Activated CD8-positive, alpha-beta T cell treated with anti-CD3 and anti-CD28 coated beads, Interleukin-2, amount 10 ng/mL, durations not matched to agents 7 days and 5 days (primary cell): ENCODE measurements around the gene DUSP7. TPM values are rescaled to one million over a fixed set of nuclear protein-coding genes. Genes with fewer than 3 reads are reported as not detected.
A peak's percentile ranks its signal among the peaks of the same experiment; 100 is the strongest.

Experiments
- ATAC-seq: fragments of 150-1000 bp; cut with Tn5 transposase; one replicate; pipeline ENCODE4 v1.10.0; 2021; ENCODE audit warnings: moderate library complexity
- CTCF ChIA-PET: fragments of 350-600 bp; sonication (Branson Sonifier 250); formaldehyde crosslinking; loops from one replicate; lab custom pipeline; 2021; ENCODE audit warnings: antibody characterized with exemption; lab: Charles Lee
- POLR2A ChIA-PET: fragments of 350-600 bp; sonication (Branson Sonifier 250); formaldehyde crosslinking; loops from one replicate; lab custom pipeline; 2021; ENCODE audit warnings: antibody characterized with exemption; lab: Charles Lee
- DNase-seq: peaks from one replicate; pipeline ENCODE4 v3.0.0-alpha.2; 2020
- H3K27ac Mint-ChIP-seq: one replicate; pipeline ENCODE4 v1.8.0; 2021; ENCODE audit warnings: mild to moderate bottlenecking, mixed read lengths
- H3K27me3 Mint-ChIP-seq: one replicate; pipeline ENCODE4 v1.8.0; 2021; ENCODE audit warnings: low read depth, mixed read lengths
- H3K36me3 Mint-ChIP-seq: one replicate; pipeline ENCODE4 v1.8.0; 2021; ENCODE audit warnings: low read depth, mixed read lengths
- H3K4me1 Mint-ChIP-seq: one replicate; pipeline ENCODE4 v1.8.0; 2021; ENCODE audit warnings: low read depth, mixed read lengths
- H3K4me3 Mint-ChIP-seq: one replicate; pipeline ENCODE4 v1.8.0; 2021; ENCODE audit warnings: mild to moderate bottlenecking, mixed read lengths
- H3K9me3 Mint-ChIP-seq: one replicate; pipeline ENCODE4 v1.8.0; 2022; ENCODE audit warnings: mixed read lengths; ENCODE audit not compliant: insufficient read depth
- total RNA-seq, 2 experiments: library from RNA; stranded (reverse); gene quantifications; one replicate each; pipeline ENCODE4 v1.2.3, GENCODE V29; 2021

Gene DUSP7
- total RNA-seq = 10 to 100 TPM; 37.4 to 39.1 TPM

GRCh38 chr3:52056521-52056967 is at the start of gene DUSP7:
DUSP7 (minus strand) TSS chr3:52056571; CDS start chr3:52056366, 205 bp downstream.
- Mint-ChIP-seq H3K27ac (peak within 1 kb of the TSS; percentile 95), H3K4me3 (peak within 1 kb of the TSS; percentile 86), H3K27me3 (no peaks in the 10 kb centered on the region), H3K9me3 (no peaks in the 10 kb centered on the region), H3K36me3 (peaks cover 29% of the 10 kb centered on the region), H3K4me1 (peaks cover 40% of the 10 kb centered on the region)
- CTCF ChIA-PET = interaction anchor here (0.8 to 2.8 kb wide), 22 partner anchors 8 to 161 kb away, joined by 3 to 36 read pairs (median 4); partner anchors contain the start of genes ABHD14B, ACY1, POC1A and RPL29
- peak; percentile 75 for DNase-seq
- ATAC-seq = peak; percentile 31
- POLR2A ChIA-PET = interaction anchor here (0.7 to 1.7 kb wide), 7 partner anchors 9 to 98 kb away, joined by 3 to 11 read pairs (median 4); partner anchors contain the start of genes ABHD14B, ACY1, POC1A and RPL29

- Mint-ChIP-seq H3K36me3 (peaks cover 52% of the 10 kb centered on the region), H3K4me3 (no peak overlapping the region), H3K9me3 (peaks cover 12% of the 10 kb centered on the region), H3K27me3 (no peaks in the 10 kb centered on the region), H3K4me1 (peaks cover 6% of the 10 kb centered on the region), H3K27ac (no peak overlapping the region)
- ChIA-PET CTCF (interaction anchor here (0.6 kb wide), 1 partner anchor 72 kb away, joined by 3 read pairs; no protein-coding TSS in a partner anchor), POLR2A (no interaction called here)
- no peak for DNase-seq
- ATAC-seq = no peak
Observed at GRCh38 chr3:52104684-52105640, 48.6 kb upstream of the DUSP7 start.

- Mint-ChIP-seq H3K36me3 (peaks cover 50% of the 10 kb centered on the region), H3K9me3 (peaks cover 12% of the 10 kb centered on the region), H3K27ac (no peak overlapping the region), H3K4me1 (peaks cover 5% of the 10 kb centered on the region), H3K4me3 (no peak overlapping the region), H3K27me3 (no peaks in the 10 kb centered on the region)
- ATAC-seq (no peak), DNase-seq (no peak)
- POLR2A ChIA-PET = no interaction called here
- CTCF ChIA-PET = no interaction called here
Observed at GRCh38 chr3:52102934-52103333, 46.6 kb upstream of the DUSP7 start.

GRCh38 chr3:52099001-52099401 is 42.6 kb upstream of the DUSP7 start:
- H3K27ac Mint-ChIP-seq = no peak overlapping the region
- DNase-seq = no peak

GRCh38 chr3:52097851-52098507 is 41.6 kb upstream of the DUSP7 start:
- H3K4me3 Mint-ChIP-seq = no peak overlapping the region
- peaks cover 39% of the 10 kb centered on the region for H3K36me3 Mint-ChIP-seq
- H3K9me3 Mint-ChIP-seq = peaks cover 12% of the 10 kb centered on the region
- ATAC-seq (no peak), DNase-seq (no peak)
- CTCF ChIA-PET = no interaction called here
- POLR2A ChIA-PET = interaction anchor here (1.0 kb wide), 1 partner anchor 38 kb away, joined by 3 read pairs; no protein-coding TSS in a partner anchor
- H3K4me1 Mint-ChIP-seq = peaks cover 5% of the 10 kb centered on the region
- no peaks in the 10 kb centered on the region for H3K27me3 Mint-ChIP-seq
- no peak overlapping the region for H3K27ac Mint-ChIP-seq

More at GRCh38 chr3:52099001-52099401, 42.6 kb upstream of the DUSP7 start:
- Mint-ChIP-seq H3K4me1 (peaks cover 5% of the 10 kb centered on the region), H3K4me3 (no peak overlapping the region), H3K36me3 (peaks cover 39% of the 10 kb centered on the region), H3K27me3 (no peaks in the 10 kb centered on the region), H3K9me3 (peaks cover 12% of the 10 kb centered on the region)
- POLR2A ChIA-PET = no interaction called here
- ATAC-seq = no peak
- CTCF ChIA-PET = no interaction called here

- POLR2A ChIA-PET = no interaction called here
- no peaks in the 10 kb centered on the region for H3K27me3 Mint-ChIP-seq
Observed at GRCh38 chr3:52095990-52096775, 39.8 kb upstream of the DUSP7 start.

GRCh38 chr3:52094571-52095485 is 38.5 kb upstream of the DUSP7 start:
- H3K4me1 Mint-ChIP-seq = peaks cover under 1% of the 10 kb centered on the region
- ChIA-PET CTCF (interaction anchor here (1.8 kb wide), 1 partner anchor 38 kb away, joined by 6 read pairs; no protein-coding TSS in a partner anchor), POLR2A (no interaction called here)
- peaks cover 10% of the 10 kb centered on the region for H3K36me3 Mint-ChIP-seq
- H3K9me3 Mint-ChIP-seq = no peaks in the 10 kb centered on the region
- no peak overlapping the region for H3K27ac Mint-ChIP-seq
- DNase-seq (no peak), ATAC-seq (no peak)
- H3K27me3 Mint-ChIP-seq = no peaks in the 10 kb centered on the region
- H3K4me3 Mint-ChIP-seq = no peak overlapping the region

More at GRCh38 chr3:52095990-52096775, 39.8 kb upstream of the DUSP7 start:
- CTCF ChIA-PET = no interaction called here
- H3K4me3 Mint-ChIP-seq = no peak overlapping the region
- DNase-seq (no peak), ATAC-seq (no peak)
- peaks cover 5% of the 10 kb centered on the region for H3K4me1 Mint-ChIP-seq
- peaks cover 23% of the 10 kb centered on the region for H3K36me3 Mint-ChIP-seq
- H3K27ac Mint-ChIP-seq = peak overlapping the region; percentile 36
- peaks cover under 1% of the 10 kb centered on the region for H3K9me3 Mint-ChIP-seq

GRCh38 chr3:52093756-52094545 is 37.6 kb upstream of the DUSP7 start:
- no peaks in the 10 kb centered on the region for H3K27me3 Mint-ChIP-seq
- H3K9me3 Mint-ChIP-seq = no peaks in the 10 kb centered on the region
- ChIA-PET POLR2A (no interaction called here), CTCF (interaction anchor here (1.8 kb wide), 1 partner anchor 37 kb away, joined by 6 read pairs; no protein-coding TSS in a partner anchor)
- ATAC-seq (no peak), DNase-seq (no peak)
- H3K36me3 Mint-ChIP-seq = peaks cover 8% of the 10 kb centered on the region
- peaks cover 2% of the 10 kb centered on the region for H3K4me1 Mint-ChIP-seq
- H3K4me3 Mint-ChIP-seq = no peak overlapping the region
- no peak overlapping the region for H3K27ac Mint-ChIP-seq

- H3K27me3 Mint-ChIP-seq = no peaks in the 10 kb centered on the region
- H3K27ac Mint-ChIP-seq = no peak overlapping the region
Observed at GRCh38 chr3:52092891-52093290, 36.5 kb upstream of the DUSP7 start.

GRCh38 chr3:52092271-52092660 is 35.9 kb upstream of the DUSP7 start:
- Mint-ChIP-seq H3K27ac (no peak overlapping the region), H3K4me3 (no peak overlapping the region), H3K4me1 (peaks cover 17% of the 10 kb centered on the region), H3K27me3 (no peaks in the 10 kb centered on the region), H3K36me3 (peaks cover 15% of the 10 kb centered on the region), H3K9me3 (no peaks in the 10 kb centered on the region)
- CTCF ChIA-PET = interaction anchor here (0.9 kb wide), 1 partner anchor 91 kb away, joined by 3 read pairs; no protein-coding TSS in a partner anchor
- ATAC-seq = no peak
- no peak for DNase-seq
- POLR2A ChIA-PET = no interaction called here

More at GRCh38 chr3:52092891-52093290, 36.5 kb upstream of the DUSP7 start:
- ATAC-seq (no peak), DNase-seq (no peak)
- CTCF ChIA-PET = no interaction called here
- Mint-ChIP-seq H3K4me3 (no peak overlapping the region), H3K9me3 (no peaks in the 10 kb centered on the region), H3K36me3 (peaks cover 9% of the 10 kb centered on the region), H3K4me1 (peaks cover 11% of the 10 kb centered on the region)
- POLR2A ChIA-PET = no interaction called here
